GM13977 (cell line): ENCODE measurements around the gene MDFIC2.

Source experiments
- DNase-seq: peaks from one replicate; pipeline ENCODE4 v3.0.0; 2012; ENCODE audit warnings: low spot score
- CTCF ChIP-seq: IDR thresholded peaks from 2 replicates; pipeline ENCODE4 v1.5.1; 2012; ENCODE audit warnings: mild to moderate bottlenecking, control low read depth; ENCODE audit not compliant: insufficient read depth; ENCODE audit errors: extremely low read depth, missing control alignments
- in situ Hi-C: fragments of 300-500 bp; cut with MboI; formaldehyde crosslinking; loops from one replicate; pipeline ENCODE4 v1.12.0; 2022; ENCODE audit warnings: low sequenced_read_pairs, low pct_unique_long_range_greater_than_20kb, mixed read lengths, inconsistent platforms; ENCODE audit not compliant: unreplicated experiment

MDFIC2 gene

GRCh38 chr3:70189884-70190473 lies 122.5 kb downstream of the MDFIC2 start:
- in situ Hi-C loops = no loop called here
- TF ChIP-seq CTCF = no peak
- DNase-seq = no peak

DNA sequence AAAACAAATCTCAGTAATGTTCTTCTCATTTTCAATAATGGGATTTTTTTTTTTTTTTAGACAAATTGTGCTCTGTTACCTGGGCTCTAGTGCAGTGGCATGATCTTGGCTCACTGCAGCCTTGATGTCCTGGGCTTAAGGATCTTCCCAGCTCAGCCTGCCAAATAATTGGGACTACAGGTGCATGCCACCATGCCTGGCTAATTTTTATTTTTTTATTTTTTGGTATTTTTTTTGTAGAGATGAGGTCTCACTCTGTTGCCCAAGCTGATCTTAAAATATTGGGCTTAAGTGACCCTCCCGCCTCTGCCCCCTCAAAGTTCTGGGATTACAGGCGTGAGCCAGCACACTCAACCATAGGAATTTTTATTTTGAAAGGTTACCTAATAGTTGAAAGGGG lies 126.2 kb downstream of the MDFIC2 start:
- DNase-seq = no peak
- in situ Hi-C loops = no loop called here
- no peak for TF ChIP-seq CTCF

GRCh38 chr3:70185661-70186060 lies 126.8 kb downstream of the MDFIC2 start:
- in situ Hi-C loops = no loop called here

DNA sequence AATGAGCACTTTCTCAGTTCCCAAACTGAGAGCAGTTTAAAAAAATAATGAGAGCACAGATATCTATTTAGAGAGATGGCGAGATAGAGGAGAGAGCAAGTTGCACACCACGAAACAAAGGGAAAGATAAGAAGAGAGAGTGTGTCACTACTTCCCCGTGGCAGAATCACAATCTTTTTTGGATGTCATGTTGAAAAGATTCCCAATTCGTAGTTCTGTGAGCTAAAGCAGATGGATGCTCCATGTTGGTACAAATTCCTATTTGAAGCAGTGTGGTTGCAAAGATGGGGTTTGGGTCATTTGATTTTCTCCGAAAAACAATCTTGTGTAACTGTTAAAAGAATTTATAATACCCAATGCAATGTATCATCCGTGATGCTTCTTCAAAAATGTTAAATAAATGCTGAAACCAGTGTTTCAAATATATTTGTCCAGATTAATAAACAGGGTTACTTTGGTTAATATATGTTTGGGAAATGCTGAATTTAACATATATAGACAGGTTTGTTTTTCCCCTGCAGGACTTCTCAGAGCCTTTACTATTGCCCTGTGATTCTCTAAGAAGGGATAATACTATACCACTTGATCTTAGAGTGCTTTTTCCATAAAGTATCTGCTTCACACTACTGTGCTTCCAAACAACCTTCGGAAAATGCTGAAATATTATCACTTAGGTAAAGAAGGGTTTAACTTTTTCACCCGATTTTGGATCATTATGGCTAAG lies 128.5 kb downstream of the MDFIC2 start:
- in situ Hi-C loops = no loop called here
- no peak for DNase-seq
- no peak for TF ChIP-seq CTCF

More at GRCh38 chr3:70185661-70186060, 126.8 kb downstream of the MDFIC2 start:
- no peak for DNase-seq
- no peak for TF ChIP-seq CTCF

GRCh38 chr3:70182166-70182565 lies 130.3 kb downstream of the MDFIC2 start:
- DNase-seq = no peak
- in situ Hi-C loops = no loop called here
- TF ChIP-seq CTCF = no peak

DNA sequence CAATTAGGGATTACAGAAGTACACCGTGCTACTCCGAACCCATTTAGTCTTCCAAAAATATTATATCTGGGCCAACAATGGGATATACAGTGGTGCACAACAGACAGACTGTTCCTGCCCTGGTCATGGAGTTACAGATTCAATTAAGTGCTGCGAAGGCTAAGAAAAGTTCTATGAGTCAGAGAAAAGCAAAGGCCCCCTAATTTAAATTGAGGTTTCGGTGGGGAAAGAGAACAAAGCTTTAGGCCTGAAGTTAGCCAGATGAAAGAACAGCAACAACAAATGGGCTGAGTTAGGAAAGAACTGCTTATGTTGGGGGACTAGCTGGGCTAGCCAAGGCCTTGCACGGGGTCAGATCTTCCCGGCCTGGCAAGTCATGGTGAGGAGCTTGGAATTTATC lies 131.8 kb downstream of the MDFIC2 start:
- peak; percentile 14 for DNase-seq
- no peak for TF ChIP-seq CTCF
- in situ Hi-C loops = no loop called here

- DNase-seq = no peak
- in situ Hi-C loops = no loop called here
- no peak for TF ChIP-seq CTCF
Observed at GRCh38 chr3:70179111-70179510, 133.3 kb downstream of the MDFIC2 start.
